Spleen (tissue), 7 donors: Measurements from ENCODE around the gene S100A13.
A peak's percentile ranks its signal among the peaks of the same experiment; 100 is the strongest.

ENCODE experiments used
- POLR2AphosphoS5 ChIP-seq, 3 donors: sonication (generic); formaldehyde crosslinking; IDR thresholded peaks; one replicate each; pipeline ENCODE4 v1.5.1; 2017; ENCODE audit warnings: antibody characterized with exemption in 3 of 3
- TF ChIP-seq, protein P1 (sequence below), 11 experiments: fragments of 200-600 bp in 7 of 11; fragments of 450-650 bp in 4 of 11; sonication (generic) in 4 of 11; IDR thresholded peaks in 8 of 11; conservative IDR thresholded peaks in 3 of 11; 1 replicate in 7 of 11; 2 replicates in 4 of 11; pipeline versions ENCODE4 v1.4.0 to v1.8.0; 2016 to 2021; ENCODE audit warnings: antibody characterized with exemption in 11 of 11, inconsistent platforms in 4 of 11, mild to moderate bottlenecking in 1 of 11
- donor health status: DM: no; HTN: no; CAD: no; lungs with moderate emphysema.
- donor health status: DM: no; HTN: no; CAD: no.
- donor health status: DM: no; HTN: no; CAD: no.

DNA sequence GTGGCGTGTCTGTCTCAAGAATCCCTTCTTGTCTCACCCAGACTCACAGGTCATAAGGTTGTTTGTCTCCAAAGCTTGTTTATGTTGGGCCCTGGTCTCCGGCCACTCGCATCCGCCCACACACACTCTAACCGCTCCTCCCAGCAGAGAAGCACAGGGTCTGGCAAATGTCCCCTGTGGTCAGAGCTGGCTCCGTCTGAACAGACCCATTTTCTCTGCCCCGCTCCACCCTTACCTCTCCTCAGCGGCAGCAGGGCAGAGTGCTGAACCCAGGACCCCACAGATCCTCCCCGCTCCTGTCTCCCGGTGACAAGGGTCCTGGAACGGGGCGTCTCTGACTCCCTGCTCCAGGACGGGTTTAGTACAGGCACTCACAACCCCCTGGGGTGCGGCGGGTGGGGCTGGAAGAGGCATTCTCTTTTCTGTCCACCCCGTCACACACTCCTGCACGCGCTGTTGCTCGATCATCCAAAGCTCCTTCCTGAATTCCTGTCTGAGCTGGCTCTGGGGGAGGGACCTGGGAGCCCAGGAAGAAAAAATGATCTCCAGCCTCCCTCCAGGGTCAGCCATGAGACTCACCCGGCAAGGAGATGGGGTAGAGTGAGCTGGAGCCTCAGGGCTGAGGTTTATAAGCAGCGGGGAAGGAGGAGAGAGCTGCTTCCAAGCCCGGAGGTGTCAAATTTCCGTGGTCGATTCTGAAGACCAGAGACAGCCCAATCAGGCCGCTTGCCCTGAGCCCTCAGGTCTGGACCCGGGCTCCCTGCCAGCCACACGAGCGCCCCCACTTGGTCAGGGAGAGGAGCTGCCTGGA is at the start of gene S100A13:
- TF ChIP-seq, protein P1, sequence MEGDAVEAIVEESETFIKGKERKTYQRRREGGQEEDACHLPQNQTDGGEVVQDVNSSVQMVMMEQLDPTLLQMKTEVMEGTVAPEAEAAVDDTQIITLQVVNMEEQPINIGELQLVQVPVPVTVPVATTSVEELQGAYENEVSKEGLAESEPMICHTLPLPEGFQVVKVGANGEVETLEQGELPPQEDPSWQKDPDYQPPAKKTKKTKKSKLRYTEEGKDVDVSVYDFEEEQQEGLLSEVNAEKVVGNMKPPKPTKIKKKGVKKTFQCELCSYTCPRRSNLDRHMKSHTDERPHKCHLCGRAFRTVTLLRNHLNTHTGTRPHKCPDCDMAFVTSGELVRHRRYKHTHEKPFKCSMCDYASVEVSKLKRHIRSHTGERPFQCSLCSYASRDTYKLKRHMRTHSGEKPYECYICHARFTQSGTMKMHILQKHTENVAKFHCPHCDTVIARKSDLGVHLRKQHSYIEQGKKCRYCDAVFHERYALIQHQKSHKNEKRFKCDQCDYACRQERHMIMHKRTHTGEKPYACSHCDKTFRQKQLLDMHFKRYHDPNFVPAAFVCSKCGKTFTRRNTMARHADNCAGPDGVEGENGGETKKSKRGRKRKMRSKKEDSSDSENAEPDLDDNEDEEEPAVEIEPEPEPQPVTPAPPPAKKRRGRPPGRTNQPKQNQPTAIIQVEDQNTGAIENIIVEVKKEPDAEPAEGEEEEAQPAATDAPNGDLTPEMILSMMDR (IDR thresholded peaks at IDR 0.05 in 8 of 11, conservative IDR thresholded peaks at IDR 0.05 in 3 of 11) = peak in 8 of 11 experiments; percentile 23 to 51 (median 38)
- TF ChIP-seq POLR2AphosphoS5 (IDR thresholded peaks at IDR 0.05) = peak; percentile 63 to 81 (median 66)
